Measurements from ENCODE around the gene FBL.

DNA sequence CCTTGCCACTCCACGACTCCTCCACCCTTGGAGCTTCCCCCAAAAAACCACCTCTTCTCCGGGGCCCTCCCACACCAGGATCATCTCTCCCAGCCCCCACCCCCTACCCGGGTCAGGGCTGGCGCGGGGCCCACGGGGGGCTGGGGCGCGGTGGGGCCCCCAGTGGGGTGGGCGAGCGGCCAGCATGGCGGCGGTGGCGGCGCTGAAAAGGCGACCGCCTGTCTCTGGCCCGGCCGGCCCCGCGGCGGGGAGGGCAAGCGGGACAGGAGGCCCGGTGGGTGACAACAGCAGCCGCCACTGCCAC is 13.1 kb downstream of the FBL start:
- no peak for TF ChIP-seq REST (IDR thresholded peaks at IDR 0.05; ENCODE audit: borderline replicate concordance in 1 of 2, low read depth in 1 of 2, low read length in 2 of 2)
- no peak for TF ChIP-seq ZNF703 (CRISPR knock-in tag; IDR thresholded peaks at IDR 0.05; ENCODE audit: borderline replicate concordance)
- no peak for TF ChIP-seq JARID2 (CRISPR knock-in tag; IDR thresholded peaks at IDR 0.05; ENCODE audit: insufficient replicate concordance)
- TF ChIP-seq GABPA (IDR thresholded peaks at IDR 0.05; ENCODE audit: low read depth, low read length), result no peak
- TF ChIP-seq GABPA (CRISPR knock-in tag; IDR thresholded peaks at IDR 0.05; ENCODE audit: low read depth), result no peak
- TF ChIP-seq MAFK (conservative IDR thresholded peaks at IDR 0.05 in 1 of 2, IDR thresholded peaks at IDR 0.05 in 1 of 2; ENCODE audit: low read length in 2 of 2), result no peak
- TF ChIP-seq, protein P1, sequence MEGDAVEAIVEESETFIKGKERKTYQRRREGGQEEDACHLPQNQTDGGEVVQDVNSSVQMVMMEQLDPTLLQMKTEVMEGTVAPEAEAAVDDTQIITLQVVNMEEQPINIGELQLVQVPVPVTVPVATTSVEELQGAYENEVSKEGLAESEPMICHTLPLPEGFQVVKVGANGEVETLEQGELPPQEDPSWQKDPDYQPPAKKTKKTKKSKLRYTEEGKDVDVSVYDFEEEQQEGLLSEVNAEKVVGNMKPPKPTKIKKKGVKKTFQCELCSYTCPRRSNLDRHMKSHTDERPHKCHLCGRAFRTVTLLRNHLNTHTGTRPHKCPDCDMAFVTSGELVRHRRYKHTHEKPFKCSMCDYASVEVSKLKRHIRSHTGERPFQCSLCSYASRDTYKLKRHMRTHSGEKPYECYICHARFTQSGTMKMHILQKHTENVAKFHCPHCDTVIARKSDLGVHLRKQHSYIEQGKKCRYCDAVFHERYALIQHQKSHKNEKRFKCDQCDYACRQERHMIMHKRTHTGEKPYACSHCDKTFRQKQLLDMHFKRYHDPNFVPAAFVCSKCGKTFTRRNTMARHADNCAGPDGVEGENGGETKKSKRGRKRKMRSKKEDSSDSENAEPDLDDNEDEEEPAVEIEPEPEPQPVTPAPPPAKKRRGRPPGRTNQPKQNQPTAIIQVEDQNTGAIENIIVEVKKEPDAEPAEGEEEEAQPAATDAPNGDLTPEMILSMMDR (CRISPR knock-in tag; IDR thresholded peaks at IDR 0.05), result no peak
